HepG2 (cell line): ENCODE measurements around the gene PKM. TPM values are rescaled to one million over a fixed set of nuclear protein-coding genes. Genes with fewer than 3 reads are reported as not detected.

Experiments used
- ATAC-seq: fragments of 200-7000 bp; cut with Tn5 transposase; 3 replicates; pipeline ENCODE4 v1.9.1; 2020; ENCODE audit warnings: mild to moderate bottlenecking, moderate library complexity
- BruUV-seq: library from RNA; stranded (reverse); fragments of 400-500 nt; replicated peaks from 2 replicates; lab custom pipeline; 2021; lab: Mats Ljungman, UMichigan
- CTCF ChIA-PET: fragments of 300-600 bp; formaldehyde crosslinking; extraction: SDS; loops from one replicate; lab custom pipeline; 2021; ENCODE audit warnings: low total read pairs, inconsistent platforms, low intra/inter-chr PET ratio; lab: Yijun Ruan, JAX
- POLR2A ChIA-PET: fragments of 350-600 bp; sonication (Branson Sonifier 250); formaldehyde crosslinking; loops from one replicate; lab custom pipeline; 2020; ENCODE audit warnings: antibody characterized with exemption, inconsistent platforms; lab: Yijun Ruan, JAX
- DNase-seq: peaks from one replicate; pipeline ENCODE4 v3.0.0-alpha.2; 2015; ENCODE audit warnings: low spot score
- FAIRE-seq: peaks from 3 replicates; lab custom pipeline; 2011; peaks lifted over from hg19 to GRCh38; lab: Jason Lieb, UNC
- H2AFZ ChIP-seq: one replicate; pipeline ENCODE4 v1.6.1; 2011; ENCODE audit warnings: low read length, inconsistent platforms
- H3K27ac ChIP-seq: fragments of 300-600 bp; 3 replicates; pipeline ENCODE4 v1.8.0; 2011; ENCODE audit warnings: mixed run types, mild to moderate bottlenecking, mixed read lengths, low read length, inconsistent platforms; ENCODE audit not compliant: insufficient read depth; ENCODE audit errors: extremely low read length
- H3K27me3 ChIP-seq, 2 experiments: fragments of 200-600 bp in 1 of 2; 2 replicates in 1 of 2; 3 replicates in 1 of 2; pipeline versions ENCODE4 v1.6.0 to v1.8.0; 2011; ENCODE audit warnings: low read length in 2 of 2, mild to moderate bottlenecking in 2 of 2, moderate library complexity in 2 of 2, inconsistent platforms in 1 of 2; ENCODE audit not compliant: insufficient read depth in 2 of 2, control insufficient read depth in 1 of 2
- H3K36me3 ChIP-seq, 2 experiments: fragments of 200-600 bp in 1 of 2; replicated peaks in 1 of 2; 2 replicates in 1 of 2; 3 replicates in 1 of 2; pipeline versions ENCODE4 v1.5.1 to v1.8.0; 2011; ENCODE audit warnings: low read length in 2 of 2, inconsistent platforms in 1 of 2; ENCODE audit not compliant: insufficient read depth in 2 of 2, control insufficient read depth in 1 of 2
- H3K4me1 ChIP-seq: 2 replicates; pipeline ENCODE4 v1.5.1; 2012; ENCODE audit warnings: low read length, inconsistent platforms; ENCODE audit not compliant: insufficient read depth
- H3K4me2 ChIP-seq: 2 replicates; pipeline ENCODE4 v1.6.0; 2011; ENCODE audit warnings: low read depth, low read length, inconsistent platforms
- H3K4me3 ChIP-seq, 3 experiments: fragments of 200-600 bp in 1 of 3; sonication (generic), shearing (Covaris generic) in 1 of 3; replicated peaks in 1 of 3; 2 replicates each; pipeline ENCODE4 v1.5.1; 2011 to 2016; ENCODE audit warnings: low read length in 3 of 3, inconsistent platforms in 2 of 3, low read depth in 2 of 3, mild to moderate bottlenecking in 2 of 3, control low read depth in 1 of 3, mixed read lengths in 1 of 3; ENCODE audit not compliant: insufficient read depth in 1 of 3
- H3K79me2 ChIP-seq: one replicate; pipeline ENCODE4 v1.6.1; 2011; ENCODE audit warnings: low read length, inconsistent platforms; ENCODE audit not compliant: insufficient read depth
- H3K9ac ChIP-seq: 2 replicates; pipeline ENCODE4 v1.6.0; 2011; ENCODE audit warnings: mild to moderate bottlenecking, low read depth, low read length, inconsistent platforms; ENCODE audit not compliant: insufficient read depth
- H3K9me3 ChIP-seq: 2 replicates; pipeline ENCODE4 v1.5.1; 2012; ENCODE audit warnings: mild to moderate bottlenecking, low read length
- H4K20me1 ChIP-seq: 2 replicates; pipeline ENCODE4 v1.6.0; 2011; ENCODE audit warnings: inconsistent platforms, mild to moderate bottlenecking, low read length, moderate library complexity; ENCODE audit not compliant: insufficient read depth
- CSRNP2 ChIP-seq: sonication (generic); formaldehyde crosslinking; conservative IDR thresholded peaks from 2 replicates; pipeline ENCODE4 v1.8.0; 2022; ENCODE audit warnings: low read depth, missing genetic modification reagents
- DNMT3B ChIP-seq: conservative IDR thresholded peaks from 2 replicates; pipeline ENCODE4 v1.6.1; 2016; ENCODE audit warnings: missing biosample characterization, control low read depth
- FOXK1 ChIP-seq: sonication (generic); formaldehyde crosslinking; IDR thresholded peaks from 2 replicates; pipeline ENCODE4 v1.4.0; 2020; ENCODE audit warnings: low read depth, missing genetic modification reagents, borderline replicate concordance
- GATAD2A ChIP-seq: IDR thresholded peaks from 2 replicates; pipeline ENCODE4 v1.6.1; 2016
- GZF1 ChIP-seq: sonication (generic); formaldehyde crosslinking; IDR thresholded peaks from 2 replicates; pipeline ENCODE4 v1.5.1; 2020; ENCODE audit warnings: mild to moderate bottlenecking, missing genetic modification reagents
- HOXA7 ChIP-seq: sonication (generic); formaldehyde crosslinking; IDR thresholded peaks from 2 replicates; pipeline ENCODE4 v1.8.1; 2022; ENCODE audit warnings: mild to moderate bottlenecking, missing genetic modification reagents, moderate library complexity
- MAFK ChIP-seq, 2 experiments: IDR thresholded peaks in 1 of 2; conservative IDR thresholded peaks in 1 of 2; 2 replicates each; pipeline ENCODE4 v1.6.1; 2011; ENCODE audit warnings: improper control_type of control experiment in 2 of 2, low read length in 2 of 2
- MXD3 ChIP-seq: IDR thresholded peaks from 2 replicates; pipeline ENCODE4 v1.6.1; 2016; ENCODE audit warnings: mild to moderate bottlenecking, missing biosample characterization, missing genetic modification reagents
- NR2F6 ChIP-seq, 2 experiments: IDR thresholded peaks; 2 replicates each; pipeline ENCODE4 v1.6.1; 2016; ENCODE audit warnings: antibody characterized with exemption in 1 of 2, mild to moderate bottlenecking in 1 of 2
- SKI ChIP-seq: fragments of 450-650 bp; IDR thresholded peaks from one replicate; pipeline ENCODE4 v1.6.1; 2018; ENCODE audit warnings: mild to moderate bottlenecking; ENCODE audit not compliant: partially characterized antibody
- ZFP36L2 ChIP-seq: sonication (generic); formaldehyde crosslinking; IDR thresholded peaks from 2 replicates; pipeline ENCODE4 v1.4.0; 2020; ENCODE audit warnings: missing genetic modification reagents
- ZNF549 ChIP-seq: sonication (generic); formaldehyde crosslinking; IDR thresholded peaks from 2 replicates; pipeline ENCODE4 v1.5.0; 2020; ENCODE audit warnings: missing genetic modification reagents
- ZNF883 ChIP-seq: sonication (generic); formaldehyde crosslinking; IDR thresholded peaks from 2 replicates; pipeline ENCODE4 v1.5.1; 2020; ENCODE audit warnings: mild to moderate bottlenecking, missing genetic modification reagents; ENCODE audit errors: not compliant biosample characterization
- WGBS: methylation state at CpG from one replicate; pipeline ENCODE4 v1.1.6; 2017; ENCODE audit warnings: low lambda C conversion rate; 5-methylcytosine and 5-hydroxymethylcytosine counted together
- in situ Hi-C: cut with HindIII; loops from 2 replicates; pipeline ENCODE4 v1.10.0; 2017; ENCODE audit warnings: low pct_unique_long_range_greater_than_20kb; ENCODE audit not compliant: extremely low pct_ligation_motif_present
- intact Hi-C: fragments of 100-400 bp; cut with micrococcal nuclease; formaldehyde crosslinking; loops from one replicate; pipeline ENCODE4 v1.10.0; 2022; ENCODE audit not compliant: unreplicated experiment
- polyA plus RNA-seq, 8 experiments: library from polyadenylated mRNA; depleted of rRNA in 3 of 8; stranded (reverse) in 7 of 8; unstranded in 1 of 8; fragments of >200 nt; fragmentation: Illumina TruSeq in 4 of 8; extraction: Trizol in 4 of 8; gene quantifications; 2 replicates each; pipeline versions ENCODE4 v1.2.1 to v1.2.3, GENCODE V29; 2011 to 2016; ENCODE audit warnings: low read depth in 4 of 8, missing spikeins in 1 of 8, mixed read lengths in 1 of 8; ENCODE audit not compliant: insufficient read depth in 1 of 8
- total RNA-seq, 5 experiments: library from RNA; depleted of rRNA; stranded (reverse); fragments of >200 nt; fragmentation: Illumina TruSeq; extraction: Trizol; gene quantifications; 2 replicates each; pipeline ENCODE4 v1.2.3, GENCODE V29; 2016; ENCODE audit warnings: low read depth in 1 of 5

Gene PKM
- total and polyA plus RNA-seq, 2 of the 13 experiments (the other 11 are each of a cell fraction or from before 2014, with no cell fraction given) = 488 to 780 TPM

- Histone ChIP-seq H2AFZ (no peak overlapping the region), H3K36me3 (peaks cover 13 to 29% of the 10 kb centered on the region in 2 experiments), H3K4me2 (peak overlapping the region; percentile 55), H3K9me3 (no peaks in the 10 kb centered on the region), H4K20me1 (peaks cover 36% of the 10 kb centered on the region), H3K79me2 (no peaks in the 10 kb centered on the region), H3K4me1 (peaks cover 30% of the 10 kb centered on the region), H3K27me3 (peaks cover 6 to 11% of the 10 kb centered on the region in 2 experiments; a peak in 3 of 5 replicates), H3K27ac (no peak overlapping the region), H3K4me3 (peak overlapping the region in 1 of 3 experiments; percentile 61; a peak in 1 of 6 replicates), H3K9ac (no peak overlapping the region)
- ATAC-seq (peak; percentile 7), FAIRE-seq (no peak), DNase-seq (no peak)
- ChIA-PET POLR2A (interaction anchor here (1.8 kb wide), 1 partner anchor 34 kb away, joined by 9 read pairs; the partner anchor contains the start of gene PKM), CTCF (no interaction called here)
- TF ChIP-seq GZF1 (CRISPR knock-in tag) = no peak
- TF ChIP-seq FOXK1 (CRISPR knock-in tag) = no peak
- no peak for TF ChIP-seq ZFP36L2 (CRISPR knock-in tag)
- no peak for TF ChIP-seq NR2F6 (IDR thresholded peaks at IDR 0.05)
- no peak for TF ChIP-seq NR2F6 (CRISPR knock-in tag; IDR thresholded peaks at IDR 0.05)
- no peak for TF ChIP-seq ZNF883 (CRISPR knock-in tag)
- TF ChIP-seq HOXA7 = no peak
- TF ChIP-seq DNMT3B (CRISPR knock-in tag) = no peak
- no peak for TF ChIP-seq MXD3 (CRISPR knock-in tag)
- TF ChIP-seq CSRNP2 = no peak
- no peak for TF ChIP-seq SKI
- TF ChIP-seq GATAD2A (CRISPR knock-in tag) = no peak
- no peak for TF ChIP-seq MAFK (conservative IDR thresholded peaks at IDR 0.05 in 1 of 2, IDR thresholded peaks at IDR 0.05 in 1 of 2; ENCODE audit: low read length in 2 of 2)
- no peak for TF ChIP-seq ZNF549 (CRISPR knock-in tag)
- intact Hi-C loops (no loop called here), in situ Hi-C loops (no loop called here)
- WGBS = 76% methylated on average over 8 of the region's 13 CpGs
- BruUV-seq = no TSS peak
Measured at GRCh38 chr15:72196409-72197040, 34.5 kb downstream of the PKM start.
